D341Med (cell line): ENCODE data around the gene SMC2.

Experiments used
- DNase-seq: peaks from one replicate; pipeline ENCODE4 v3.0.0; 2012; ENCODE audit warnings: low spot score

Gene SMC2

DNA sequence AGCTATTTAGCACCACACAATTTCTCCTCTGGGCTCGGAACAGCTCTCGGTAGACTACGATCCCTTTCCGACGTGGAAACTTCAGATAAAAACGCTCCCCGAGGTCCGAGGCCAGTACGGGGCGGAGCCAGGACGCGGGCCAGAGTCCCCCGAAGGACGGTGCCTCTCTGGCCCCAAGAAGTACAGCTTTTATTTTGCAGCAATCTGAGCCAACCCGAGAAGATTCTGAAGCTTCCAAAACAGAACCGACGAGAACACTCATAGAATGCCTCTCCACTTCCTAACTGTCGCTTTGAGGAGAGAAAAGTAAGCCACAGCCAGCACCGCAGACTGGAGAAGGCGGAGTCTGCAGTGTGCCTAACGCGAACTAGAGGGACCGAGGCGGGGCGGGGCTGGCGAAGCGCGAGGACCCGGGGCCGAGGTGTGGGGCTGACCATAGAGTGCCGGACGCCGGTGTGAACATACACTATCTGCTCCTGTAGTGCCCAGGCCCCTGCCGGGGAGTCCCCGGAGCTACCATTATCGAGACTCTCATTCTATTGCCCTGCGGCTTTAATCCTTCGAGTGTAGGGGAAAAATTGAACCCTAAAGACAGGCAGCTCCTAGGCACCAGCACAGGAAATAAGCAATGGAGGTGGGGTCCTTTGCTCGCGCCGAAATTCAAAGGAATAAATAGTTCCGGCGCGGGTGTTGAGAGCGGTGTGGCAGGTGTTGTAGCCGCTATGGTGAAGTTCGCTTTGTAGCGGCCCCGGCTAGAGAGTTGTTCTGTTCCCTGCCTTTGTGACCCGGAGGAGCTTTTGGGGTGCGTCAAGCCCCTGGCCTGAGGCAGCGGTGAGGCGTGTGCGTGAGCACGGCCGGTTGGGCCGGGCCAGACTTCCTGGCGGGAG lies at the start of gene SMC2:
Gene SMC2 (plus strand): TSS at position 663 of the 887 bp plus-strand sequence. CDS start 1,076 bp downstream, outside the sequence.
- DNase-seq: peak; percentile 95

- DNase-seq: no peak
Observed at GRCh38 chr9:104068546-104068945, 25.6 kb upstream of the SMC2 start.

- no peak for DNase-seq
Observed at GRCh38 chr9:104069288-104069687, 24.8 kb upstream of the SMC2 start.

GRCh38 chr9:104071589-104071988 lies 22.5 kb upstream of the SMC2 start:
- no peak for DNase-seq

DNA sequence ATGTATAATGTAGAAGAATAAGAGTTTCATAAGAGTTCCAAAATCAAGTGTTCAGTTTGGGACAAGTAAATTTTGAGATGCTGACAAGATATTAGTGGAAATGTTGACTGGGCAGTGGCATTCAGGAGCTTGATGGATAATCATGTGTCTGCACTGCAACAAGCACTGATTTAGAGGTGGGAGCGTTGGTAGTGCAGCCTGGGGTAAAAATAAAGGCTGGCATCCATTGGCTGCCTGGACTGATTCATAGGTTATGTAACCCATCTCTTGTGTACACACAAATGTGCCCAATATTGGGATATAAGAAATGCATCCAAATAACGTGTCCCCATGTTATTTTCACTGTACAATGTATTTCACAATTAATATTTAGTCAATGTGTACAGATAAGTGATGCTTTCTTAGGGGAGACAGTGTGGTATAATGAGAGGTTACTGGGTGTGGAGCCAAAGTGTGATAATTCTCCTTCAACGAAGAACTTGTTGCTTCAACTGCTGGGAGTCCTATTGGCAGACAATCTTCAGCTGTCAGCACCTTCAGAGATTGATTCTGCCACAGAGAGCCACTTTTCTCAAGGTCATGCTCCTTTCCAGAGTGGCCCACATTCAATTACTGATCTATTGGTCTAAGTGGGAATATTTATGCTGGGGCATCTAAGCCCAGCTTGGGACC lies 20.9 kb upstream of the SMC2 start:
- DNase-seq: no peak

GRCh38 chr9:104073770-104074133 lies 20.4 kb upstream of the SMC2 start:
- no peak for DNase-seq

- DNase-seq: no peak
Observed at GRCh38 chr9:104074876-104075275, 19.2 kb upstream of the SMC2 start.

GRCh38 chr9:104075801-104076753 lies 18.0 kb upstream of the SMC2 start:
- DNase-seq: no peak

GRCh38 chr9:104078596-104078995 lies 15.5 kb upstream of the SMC2 start:
- DNase-seq: no peak

DNA sequence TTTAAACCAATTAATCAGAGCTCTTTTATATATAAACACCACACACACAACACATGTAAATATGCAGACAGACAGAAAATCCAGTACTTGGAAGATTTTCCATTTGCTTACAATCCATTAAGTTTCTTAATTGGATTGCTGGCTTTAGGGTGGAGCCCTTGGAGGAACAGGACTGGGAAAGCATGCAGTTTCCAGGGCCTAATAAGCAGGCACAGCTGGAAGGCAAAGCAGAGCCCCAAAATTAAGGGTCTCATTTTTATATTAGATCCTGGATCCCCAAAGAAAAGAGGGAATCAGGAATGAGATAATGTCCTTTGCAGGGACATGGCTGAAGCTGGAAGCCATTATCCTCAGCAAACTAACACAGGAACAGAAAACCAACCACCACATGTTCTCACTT lies 13.1 kb upstream of the SMC2 start:
- DNase-seq: no peak

DNA sequence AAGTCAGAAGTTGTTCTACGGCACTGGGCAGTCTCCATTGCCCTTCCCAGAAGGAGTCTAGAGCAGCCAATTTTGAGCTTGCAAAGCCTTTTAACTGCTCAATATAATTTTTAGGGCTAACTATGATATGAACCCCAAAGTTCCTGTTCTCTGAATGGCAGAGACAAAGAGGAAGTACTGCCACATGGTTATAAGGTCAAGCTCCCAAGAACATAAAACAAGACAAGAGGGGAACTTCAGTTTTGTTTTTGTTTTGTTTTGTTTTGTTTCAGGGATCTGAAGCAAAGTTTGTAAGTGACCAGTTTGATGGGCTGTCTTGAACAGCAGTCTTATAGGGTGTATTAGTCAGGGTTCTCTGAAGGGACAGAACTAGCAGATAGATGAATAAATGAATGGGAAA lies 11.9 kb upstream of the SMC2 start:
- DNase-seq: no peak

DNA sequence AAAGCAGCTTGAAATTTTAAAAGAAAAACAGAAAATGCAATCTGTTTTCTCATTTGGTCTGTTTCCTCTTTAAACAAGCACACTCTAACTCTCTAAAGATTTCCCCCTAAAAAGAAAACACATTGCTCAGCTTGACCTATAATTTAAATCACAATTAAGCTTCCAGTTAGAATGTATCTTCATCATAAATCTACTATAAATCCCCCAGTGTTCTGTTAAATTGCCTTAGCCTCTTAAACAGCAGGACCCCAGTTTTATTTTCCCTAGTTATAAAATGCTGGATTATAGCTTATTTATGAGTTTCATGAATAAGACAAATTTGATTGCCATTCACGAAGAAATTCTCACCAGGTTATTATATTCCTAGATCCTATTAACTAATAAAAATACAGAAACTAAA lies 8.6 kb upstream of the SMC2 start:
- no peak for DNase-seq

GRCh38 chr9:104087894-104088293 lies 6.2 kb upstream of the SMC2 start:
- no peak for DNase-seq

- DNase-seq: no peak
Observed at GRCh38 chr9:104088416-104088815, 5.7 kb upstream of the SMC2 start.

- DNase-seq: no peak
Observed at GRCh38 chr9:104090578-104090977, 3.5 kb upstream of the SMC2 start.

DNA sequence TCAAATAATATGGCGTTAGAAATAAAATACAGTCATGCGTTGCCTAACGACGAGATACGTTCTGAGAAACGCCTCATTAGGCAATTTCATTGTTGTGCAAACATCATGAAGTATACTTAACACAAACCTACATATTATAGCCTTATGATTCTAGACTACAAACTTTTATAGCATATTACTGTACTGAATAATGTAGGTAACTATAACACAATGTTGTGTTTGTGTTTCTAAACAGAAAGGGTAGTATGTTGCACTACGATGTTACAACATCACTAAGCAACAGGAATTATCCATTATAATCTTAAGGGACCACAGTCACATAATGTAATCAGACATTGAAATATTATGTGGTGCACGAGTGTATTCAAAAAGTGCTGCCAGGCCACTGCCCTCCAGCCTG lies 3.0 kb upstream of the SMC2 start:
- DNase-seq: no peak

GRCh38 chr9:104091708-104092107 lies 2.4 kb upstream of the SMC2 start:
- DNase-seq: no peak

DNA sequence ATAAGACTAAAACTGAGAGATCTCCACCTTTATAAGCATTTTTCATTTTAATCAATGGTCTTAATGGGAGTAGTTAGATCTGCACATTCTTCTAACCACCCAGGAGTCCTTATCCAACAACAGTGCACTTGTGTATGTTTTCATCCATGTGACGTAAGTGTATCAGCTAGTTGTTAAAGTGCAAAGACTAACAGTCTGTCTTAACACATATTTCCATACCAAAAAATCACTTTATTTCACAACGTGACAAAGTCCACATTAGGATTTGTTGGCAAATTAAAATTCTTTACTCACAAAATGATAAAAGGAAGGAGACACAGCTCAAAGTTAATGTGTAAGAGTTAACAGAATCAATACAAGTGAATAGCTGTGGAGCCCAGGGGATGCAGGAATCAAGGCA lies 1.9 kb upstream of the SMC2 start:
- DNase-seq: no peak

DNA sequence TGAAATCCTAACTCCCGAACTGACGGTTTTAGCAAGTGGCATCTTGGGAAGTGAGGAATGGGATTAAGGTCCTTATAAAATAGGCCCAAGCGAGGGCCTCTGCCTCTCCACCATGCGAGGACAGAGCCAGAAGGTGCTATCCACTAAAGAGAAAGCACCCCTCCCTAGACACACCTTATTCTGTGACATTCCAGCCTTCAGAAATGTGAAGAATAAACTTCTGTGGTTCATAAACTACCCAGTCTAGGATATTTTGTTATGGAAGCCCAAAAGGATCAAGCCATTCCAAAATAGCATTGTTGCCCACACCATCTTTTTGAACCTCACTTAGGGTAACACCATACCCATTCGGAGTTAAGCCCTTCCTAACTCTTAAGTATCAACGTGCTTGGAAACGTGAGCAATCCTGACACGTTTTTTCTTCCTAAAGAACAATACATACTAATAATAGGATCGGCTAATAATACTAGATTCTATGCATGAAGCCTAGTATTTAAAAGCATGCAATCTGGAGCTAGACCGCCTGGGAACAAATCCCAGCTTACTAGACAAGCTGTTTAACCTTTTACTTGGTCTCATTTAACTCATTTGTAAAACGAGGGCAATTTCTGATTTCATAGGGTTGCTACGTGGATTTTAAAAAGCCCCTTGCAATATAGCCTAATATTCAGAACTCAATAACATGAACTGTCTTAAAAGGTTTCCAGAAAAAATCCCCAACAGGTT lies 1.1 kb upstream of the SMC2 start:
- DNase-seq: no peak

DNA sequence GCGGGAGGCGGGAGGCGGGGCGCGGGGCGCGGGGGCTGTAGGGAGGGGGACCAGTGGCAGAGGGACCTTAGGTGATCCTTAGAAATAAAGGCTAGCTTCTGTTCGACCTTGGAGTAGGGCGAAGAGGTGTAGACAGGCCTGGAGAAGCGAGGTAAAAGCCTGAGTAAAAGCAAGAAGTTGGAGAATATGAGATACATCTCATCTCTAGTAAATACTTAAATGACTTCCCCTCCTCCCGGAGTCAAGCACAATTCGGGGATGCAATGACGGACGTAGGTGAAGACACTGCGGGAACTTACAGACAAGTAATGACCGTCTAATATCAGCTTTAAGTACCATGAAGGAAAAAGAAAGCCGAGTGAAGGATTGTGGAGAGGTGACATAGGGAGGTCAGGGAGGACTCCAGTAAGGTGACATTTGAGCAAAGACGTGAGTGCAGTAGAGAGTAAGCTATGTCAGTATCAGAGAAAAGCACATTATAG lies 466 bp downstream of the SMC2 start:
- no peak for DNase-seq

GRCh38 chr9:104099630-104100029 lies 5.5 kb downstream of the SMC2 start:
- DNase-seq: no peak

- DNase-seq: no peak
Observed at GRCh38 chr9:104104360-104104759, 10.3 kb downstream of the SMC2 start.
